H1 (cell line): ENCODE results near the gene VPS35L. TPM values are rescaled to one million over a fixed set of nuclear protein-coding genes. Genes with fewer than 3 reads are reported as not detected.

Experiments
- CTCF ChIA-PET: fragments of 300-600 bp; sonication (Branson Sonifier 250); formaldehyde crosslinking; loops from one replicate; lab custom pipeline; 2021; ENCODE audit not compliant: partially characterized antibody; lab: Charles Lee
- POLR2A ChIA-PET: fragments of 300-600 bp; sonication (Branson Sonifier 250); formaldehyde crosslinking; loops from one replicate; lab custom pipeline; 2021; ENCODE audit warnings: inconsistent platforms; ENCODE audit not compliant: partially characterized antibody; lab: Charles Lee
- DNase-seq, 2 experiments: peaks; one replicate each; pipeline versions ENCODE4 v3.0.0 to v3.0.0-alpha.2; 2010 to 2022; ENCODE audit warnings: low spot score in 2 of 2, low read depth in 1 of 2, mixed read lengths in 1 of 2
- FAIRE-seq: peaks from 2 replicates; lab custom pipeline; 2011; peaks lifted over from hg19 to GRCh38; lab: Jason Lieb, UNC
- H2AFZ ChIP-seq: 2 replicates; pipeline ENCODE4 v1.8.1; 2012; ENCODE audit warnings: low read length, inconsistent platforms
- H2AK5ac ChIP-seq: 2 replicates; pipeline ENCODE4 v1.6.1; 2013; ENCODE audit warnings: low read depth, low read length
- H2BK120ac ChIP-seq: replicated peaks from 2 replicates; pipeline ENCODE3; 2013; ENCODE audit warnings: low read depth, low read length, inconsistent platforms
- H2BK12ac ChIP-seq: 2 replicates; pipeline ENCODE4 v1.6.1; 2013; ENCODE audit warnings: low read depth, low read length
- H2BK15ac ChIP-seq: 2 replicates; pipeline ENCODE4 v1.6.1; 2013; ENCODE audit warnings: low read length
- H2BK20ac ChIP-seq: 2 replicates; pipeline ENCODE4 v1.6.1; 2013; ENCODE audit warnings: low read length
- H2BK5ac ChIP-seq: 2 replicates; pipeline ENCODE4 v1.6.1; 2013; ENCODE audit warnings: low read depth, low read length
- H3K14ac ChIP-seq: 2 replicates; pipeline ENCODE4 v1.6.1; 2013; ENCODE audit warnings: inconsistent platforms; ENCODE audit not compliant: insufficient read length
- H3K18ac ChIP-seq: 2 replicates; pipeline ENCODE4 v1.6.1; 2013; ENCODE audit warnings: low read length; ENCODE audit errors: extremely low read depth
- H3K23ac ChIP-seq: 2 replicates; pipeline ENCODE4 v1.6.1; 2013; ENCODE audit warnings: inconsistent platforms; ENCODE audit not compliant: insufficient read length
- H3K23me2 ChIP-seq: 2 replicates; pipeline ENCODE4 v1.6.1; 2013; ENCODE audit warnings: low read depth, low read length
- H3K27ac ChIP-seq: 2 replicates; pipeline ENCODE4 v1.6.1; 2011; ENCODE audit warnings: low read depth, low read length, inconsistent platforms
- H3K27me3 ChIP-seq, 4 experiments: replicated peaks in 1 of 4; 1 replicate in 1 of 4; 2 replicates in 3 of 4; pipeline versions ENCODE4 v1.6.1 to v1.8.1; 2011 to 2013; ENCODE audit warnings: low read length in 3 of 4, mild to moderate bottlenecking in 3 of 4, inconsistent platforms in 2 of 4, mixed read lengths in 2 of 4, moderate library complexity in 1 of 4; ENCODE audit not compliant: control insufficient read depth in 3 of 4, insufficient read depth in 3 of 4; ENCODE audit errors: extremely low read depth in 1 of 4
- H3K36me3 ChIP-seq, 4 experiments: 2 replicates each; pipeline versions ENCODE4 v1.6.1 to v1.8.1; 2011 to 2013; ENCODE audit warnings: mild to moderate bottlenecking in 4 of 4, low read length in 3 of 4, moderate library complexity in 2 of 4, control low read depth in 1 of 4, inconsistent platforms in 1 of 4; ENCODE audit not compliant: insufficient read depth in 4 of 4, control insufficient read depth in 2 of 4
- H3K4ac ChIP-seq: replicated peaks from 2 replicates; pipeline ENCODE3; 2013; ENCODE audit warnings: low read length, low read depth, mixed read lengths, inconsistent platforms; ENCODE audit not compliant: insufficient read length
- H3K4me1 ChIP-seq, 4 experiments: replicated peaks in 1 of 4; 1 replicate in 1 of 4; 2 replicates in 3 of 4; pipeline versions ENCODE4 v1.6.1 to v1.8.1; 2011 to 2013; ENCODE audit warnings: low read length in 3 of 4, inconsistent platforms in 2 of 4, mixed read lengths in 1 of 4; ENCODE audit not compliant: insufficient read depth in 4 of 4, control insufficient read depth in 3 of 4
- H3K4me2 ChIP-seq, 2 experiments: 2 replicates each; pipeline versions ENCODE4 v1.6.1 to v1.8.1; 2011 to 2013; ENCODE audit warnings: low read depth in 2 of 2, low read length in 2 of 2, control low read depth in 1 of 2, inconsistent platforms in 1 of 2, mild to moderate bottlenecking in 1 of 2; ENCODE audit not compliant: insufficient read depth in 1 of 2
- H3K4me3 ChIP-seq, 4 experiments: fragments of 200-600, 300-600 bp in 1 of 4; sonication (generic), shearing (Covaris generic), sonication (Bioruptor Twin) in 1 of 4; 2 replicates each; pipeline versions ENCODE4 v1.5.1 to v1.8.1; 2011 to 2016; ENCODE audit warnings: low read length in 4 of 4, low read depth in 3 of 4, control low read depth in 2 of 4, inconsistent platforms in 2 of 4, mild to moderate bottlenecking in 2 of 4, mixed read lengths in 1 of 4, moderate library complexity in 1 of 4; ENCODE audit not compliant: insufficient read depth in 2 of 4; ENCODE audit errors: extremely low read depth in 1 of 4
- H3K56ac ChIP-seq: replicated peaks from 2 replicates; pipeline ENCODE3; 2013; ENCODE audit warnings: low read depth, mild to moderate bottlenecking, mixed read lengths, low read length, inconsistent platforms; ENCODE audit not compliant: insufficient read length
- H3K79me1 ChIP-seq: 2 replicates; pipeline ENCODE4 v1.6.1; 2013; ENCODE audit warnings: low read depth, low read length, control low read depth
- H3K79me2 ChIP-seq, 2 experiments: 2 replicates each; pipeline versions ENCODE4 v1.6.1 to v1.8.1; 2012 to 2013; ENCODE audit warnings: low read length in 2 of 2, mild to moderate bottlenecking in 2 of 2, inconsistent platforms in 1 of 2; ENCODE audit not compliant: insufficient read depth in 2 of 2, control insufficient read depth in 1 of 2
- H3K9ac ChIP-seq, 4 experiments: replicated peaks in 1 of 4; 1 replicate in 1 of 4; 2 replicates in 3 of 4; pipeline versions ENCODE4 v1.6.1 to v1.8.1; 2011 to 2013; ENCODE audit warnings: low read depth in 3 of 4, low read length in 3 of 4, control low read depth in 2 of 4, mild to moderate bottlenecking in 2 of 4, moderate library complexity in 2 of 4, inconsistent platforms in 1 of 4; ENCODE audit errors: extremely low read depth in 1 of 4
- H3K9me3 ChIP-seq, 2 experiments: 2 replicates each; pipeline versions ENCODE4 v1.6.1 to v1.8.1; 2012 to 2013; ENCODE audit warnings: mild to moderate bottlenecking in 2 of 2, moderate library complexity in 2 of 2, control low read depth in 1 of 2, inconsistent platforms in 1 of 2, low read depth in 1 of 2, low read length in 1 of 2, mixed read lengths in 1 of 2; ENCODE audit not compliant: insufficient read depth in 2 of 2
- H4K20me1 ChIP-seq, 2 experiments: replicated peaks in 1 of 2; 2 replicates each; pipeline versions ENCODE3 to v1.8.1; 2011 to 2013; ENCODE audit warnings: inconsistent platforms in 2 of 2, low read length in 2 of 2, mild to moderate bottlenecking in 1 of 2; ENCODE audit not compliant: insufficient read depth in 2 of 2, control insufficient read depth in 1 of 2
- H4K5ac ChIP-seq: 2 replicates; pipeline ENCODE4 v1.6.1; 2013; ENCODE audit warnings: low read length, low read depth, mixed read lengths, inconsistent platforms; ENCODE audit not compliant: insufficient read length
- H4K8ac ChIP-seq: 2 replicates; pipeline ENCODE4 v1.8.0; 2013; ENCODE audit warnings: mild to moderate bottlenecking, moderate library complexity, low read length, inconsistent platforms; ENCODE audit not compliant: insufficient read depth; ENCODE audit errors: extremely low read depth
- H4K91ac ChIP-seq: replicated peaks from 2 replicates; pipeline ENCODE3; 2013; ENCODE audit warnings: low read length, mixed read lengths, inconsistent platforms; ENCODE audit not compliant: insufficient read length
- CBX8 ChIP-seq: fragments of 300-800, 300-1000 bp; sonication (generic); IDR thresholded peaks from 2 replicates; pipeline ENCODE4 v1.7.1; 2016; ENCODE audit warnings: low read depth, low read length, borderline replicate concordance
- CREB1 ChIP-seq: IDR thresholded peaks from 2 replicates; pipeline ENCODE4 v1.6.1; 2012; ENCODE audit warnings: inconsistent platforms
- KDM5A ChIP-seq: fragments of 200-600 bp; IDR thresholded peaks from 2 replicates; pipeline ENCODE4 v1.7.1; 2012; ENCODE audit warnings: mild to moderate bottlenecking, low read length, inconsistent platforms, mixed read lengths
- MAFK ChIP-seq: IDR thresholded peaks from 2 replicates; pipeline ENCODE4 v1.6.1; 2012; ENCODE audit warnings: low read depth, mild to moderate bottlenecking, improper control_type of control experiment, low read length
- PHF8 ChIP-seq: fragments of 200-600 bp; sonication (generic); conservative IDR thresholded peaks from 2 replicates; pipeline ENCODE4 v1.7.1; 2012; ENCODE audit warnings: low read depth, mild to moderate bottlenecking, inconsistent platforms, low read length, moderate library complexity
- POLR2A ChIP-seq, 2 experiments: IDR thresholded peaks; 1 replicate in 1 of 2; 2 replicates in 1 of 2; pipeline ENCODE4 v1.6.1; 2011; ENCODE audit warnings: low read depth in 2 of 2, low read length in 2 of 2, mild to moderate bottlenecking in 2 of 2; ENCODE audit errors: control extremely low read depth in 1 of 2
- POU5F1 ChIP-seq: IDR thresholded peaks from 2 replicates; pipeline ENCODE4 v1.6.1; 2011; ENCODE audit warnings: low read depth, mild to moderate bottlenecking, low read length, moderate library complexity
- RXRA ChIP-seq: IDR thresholded peaks from 2 replicates; pipeline ENCODE4 v1.6.1; 2011; ENCODE audit warnings: low read depth, mild to moderate bottlenecking, low read length, moderate library complexity; ENCODE audit not compliant: insufficient read depth
- SIRT6 ChIP-seq: IDR thresholded peaks from one replicate; pipeline ENCODE4 v1.7.1; 2012; ENCODE audit warnings: low read length, inconsistent platforms
- SUZ12 ChIP-seq: fragments of 200-600 bp; sonication (generic); IDR thresholded peaks from 2 replicates; pipeline ENCODE4 v1.6.1; 2012; ENCODE audit warnings: mild to moderate bottlenecking, inconsistent platforms, low read length, moderate library complexity, mixed read lengths
- TBP ChIP-seq: IDR thresholded peaks from 2 replicates; pipeline ENCODE4 v1.6.1; 2011; ENCODE audit warnings: low read depth, low read length, improper control_type of control experiment
- TEAD4 ChIP-seq: IDR thresholded peaks from 2 replicates; pipeline ENCODE4 v1.6.1; 2012; ENCODE audit warnings: low read depth, low read length, inconsistent platforms, mixed read lengths
- YY1 ChIP-seq: IDR thresholded peaks from 2 replicates; pipeline ENCODE4 v1.6.1; 2011; ENCODE audit warnings: low read depth, mild to moderate bottlenecking, low read length
- polyA plus RNA-seq, 7 experiments: library from polyadenylated mRNA; depleted of rRNA in 3 of 7; stranded (reverse) in 5 of 7; unstranded in 2 of 7; fragments of >200 nt in 5 of 7; fragments of 200-250 nt in 2 of 7; gene quantifications; 1 replicate in 5 of 7; 2 replicates in 1 of 7; 4 replicates in 1 of 7; pipeline versions ENCODE4 v1.2.1 to v1.2.3, GENCODE V29; 2011 to 2013; ENCODE audit warnings: missing spikeins in 2 of 7, mixed read lengths in 2 of 7
- total RNA-seq: library from RNA; stranded (reverse); fragmentation: NEBNext Ultra II Directional; extraction: Animal tissue kit (Norgen Biotek cat#: 25700); gene quantifications from 2 replicates; pipeline ENCODE4 v1.2.1, GENCODE V29; 2021
- TF ChIP-seq, protein P1 (sequence below): IDR thresholded peaks from 2 replicates; pipeline ENCODE4 v1.6.1; 2012; ENCODE audit warnings: inconsistent platforms
- TF ChIP-seq, protein P2 (sequence below): IDR thresholded peaks from 2 replicates; pipeline ENCODE4 v1.6.1; 2012; ENCODE audit warnings: inconsistent platforms

The VPS35L gene
- total and polyA plus RNA-seq, 2 of the 8 experiments (the other 6 are each of a cell fraction or from before 2014, with no cell fraction given) = 31.5 to 57.1 TPM

DNA sequence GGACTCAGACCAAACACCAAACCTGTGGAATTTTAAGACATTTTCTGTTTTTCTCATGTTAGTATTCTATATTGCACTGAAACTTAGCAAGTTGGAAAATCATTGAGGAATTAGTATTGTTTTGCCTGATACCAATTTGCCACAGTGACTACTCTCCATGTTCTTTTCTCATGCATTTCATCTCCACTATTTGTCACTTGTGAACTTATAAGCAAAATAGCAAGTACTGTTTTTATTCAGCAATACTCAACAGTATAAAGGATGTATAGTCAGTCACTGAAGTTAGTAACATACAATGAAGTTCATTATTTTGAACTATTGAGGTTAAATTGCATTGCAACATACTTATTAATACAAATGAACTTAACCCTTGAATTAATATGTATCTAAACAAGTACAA is 5.8 kb upstream of the VPS35L start:
- Histone ChIP-seq H3K27me3 (no peaks in the 10 kb centered on the region), H2AFZ (no peak overlapping the region), H3K4me1 (peaks cover 0 to 2% (median 0%) of the 10 kb centered on the region in 4 experiments; a peak in 1 of 7 replicates), H4K20me1 (no peaks in the 10 kb centered on the region), H3K4ac (no peak overlapping the region), H3K79me2 (no peaks in the 10 kb centered on the region), H2BK12ac (no peak overlapping the region), H3K23me2 (no peaks in the 10 kb centered on the region), H2BK120ac (no peak overlapping the region), H2BK20ac (no peak overlapping the region), H3K56ac (no peak overlapping the region), H3K27ac (no peak overlapping the region), H3K9me3 (no peaks in the 10 kb centered on the region), H2BK15ac (no peak overlapping the region), H3K4me2 (no peak overlapping the region), H3K36me3 (peaks cover 3 to 29% (median 10%) of the 10 kb centered on the region in 4 experiments), H2BK5ac (no peak overlapping the region), H3K14ac (no peak overlapping the region), H3K18ac (no peak overlapping the region), H4K8ac (no peak overlapping the region), H3K4me3 (no peak overlapping the region), H4K91ac (no peak overlapping the region), H3K79me1 (no peaks in the 10 kb centered on the region), H3K9ac (no peak overlapping the region), H4K5ac (no peak overlapping the region), H2AK5ac (no peak overlapping the region), H3K23ac (no peak overlapping the region)
- TF ChIP-seq KDM5A (no peak), SUZ12 (no peak), TEAD4 (no peak), SIRT6 (no peak), RXRA (no peak), PHF8 (no peak), POU5F1 (no peak), YY1 (no peak), POLR2A (IDR thresholded peaks at IDR 0.05; ENCODE audit: control extremely low read depth in 1 of 2, low read depth in 2 of 2, low read length in 2 of 2) (no peak), TBP (no peak), CBX8 (no peak), MAFK (no peak), CREB1 (no peak)
- TF ChIP-seq, protein P1, sequence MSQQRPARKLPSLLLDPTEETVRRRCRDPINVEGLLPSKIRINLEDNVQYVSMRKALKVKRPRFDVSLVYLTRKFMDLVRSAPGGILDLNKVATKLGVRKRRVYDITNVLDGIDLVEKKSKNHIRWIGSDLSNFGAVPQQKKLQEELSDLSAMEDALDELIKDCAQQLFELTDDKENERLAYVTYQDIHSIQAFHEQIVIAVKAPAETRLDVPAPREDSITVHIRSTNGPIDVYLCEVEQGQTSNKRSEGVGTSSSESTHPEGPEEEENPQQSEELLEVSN = no peak
- TF ChIP-seq, protein P2, sequence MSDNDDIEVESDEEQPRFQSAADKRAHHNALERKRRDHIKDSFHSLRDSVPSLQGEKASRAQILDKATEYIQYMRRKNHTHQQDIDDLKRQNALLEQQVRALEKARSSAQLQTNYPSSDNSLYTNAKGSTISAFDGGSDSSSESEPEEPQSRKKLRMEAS = no peak
- ChIA-PET CTCF (interaction anchor here (1.2 to 1.4 kb wide), 2 partner anchors 49 to 52 kb away, joined by 3 to 6 read pairs; no protein-coding TSS in a partner anchor), POLR2A (no interaction called here)
- no peak for FAIRE-seq
- no peak for DNase-seq
